Measurements from ENCODE around the gene TAF4.

GRCh38 chr20:62029296-62029695, 36.4 kb downstream of the TAF4 start:
- TF ChIP-seq POLR2A (IDR thresholded peaks at IDR 0.05) (no peak), CTCF (IDR thresholded peaks at IDR 0.05) (no peak)

Data from testis (tissue), 2 donors.